Medulla oblongata (tissue), 1 donor: ENCODE data around the gene DUOXA2.
"Not testable (repeated sequence)": the region's sequence is repeated elsewhere in the genome, so short reads cannot be mapped to it uniquely, and the experiment has no call there.

Experiments used
- DNase-seq: peaks from one replicate; pipeline ENCODE4 v3.0.0-alpha.2; 2015; ENCODE audit errors: extremely low spot score

The DUOXA2 gene

GRCh38 chr15:45114076-45114750, at the start of gene DUOXA2, which contains the start of gene DUOX2:
Gene DUOXA2, plus strand, starts transcription at chr15:45114326. Its CDS starts 280 bp downstream, at chr15:45114606.
Gene DUOX2, minus strand, starts transcription at chr15:45114172. Its CDS starts 761 bp downstream, at chr15:45113411.
- no peak for DNase-seq

- no peak for DNase-seq
These were observed 49.7 kb upstream of the DUOXA2 start for GRCh38 chr15:45064386-45064785.

DNA sequence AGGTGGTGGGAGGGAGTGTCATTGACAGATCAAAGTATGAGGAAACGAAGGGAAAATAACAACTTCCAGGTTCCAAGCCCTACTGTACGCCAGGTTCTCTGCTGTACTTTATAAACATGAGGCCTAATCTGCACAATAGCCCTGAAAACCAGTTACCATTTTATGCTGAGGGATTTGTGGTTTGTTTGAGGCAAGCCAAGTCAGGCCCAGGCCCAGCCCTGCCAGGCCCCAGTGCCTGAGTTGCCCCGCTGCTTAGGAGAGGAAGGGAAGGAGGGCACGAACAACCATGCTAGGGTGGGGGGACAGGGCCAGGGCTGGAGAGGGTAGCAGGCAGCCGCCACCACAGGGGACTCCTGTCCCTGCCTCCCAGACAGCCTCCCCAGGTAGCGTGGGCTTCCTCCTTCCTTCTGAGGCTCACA, 44.2 kb upstream of the DUOXA2 start:
- DNase-seq: not testable (repeated sequence)

GRCh38 chr15:45073602-45074001, 40.5 kb upstream of the DUOXA2 start:
- not testable (repeated sequence) for DNase-seq

- not testable (repeated sequence) for DNase-seq
These were observed 38.4 kb upstream of the DUOXA2 start for GRCh38 chr15:45075440-45076320.

GRCh38 chr15:45077391-45077790, 36.7 kb upstream of the DUOXA2 start:
- DNase-seq: not testable (repeated sequence)

- not testable (repeated sequence) for DNase-seq
These were observed 34.9 kb upstream of the DUOXA2 start for GRCh38 chr15:45079201-45079600.

GRCh38 chr15:45079628-45080246, 34.4 kb upstream of the DUOXA2 start:
- not testable (repeated sequence) for DNase-seq

GRCh38 chr15:45080593-45080992, 33.5 kb upstream of the DUOXA2 start:
- not testable (repeated sequence) for DNase-seq

DNA sequence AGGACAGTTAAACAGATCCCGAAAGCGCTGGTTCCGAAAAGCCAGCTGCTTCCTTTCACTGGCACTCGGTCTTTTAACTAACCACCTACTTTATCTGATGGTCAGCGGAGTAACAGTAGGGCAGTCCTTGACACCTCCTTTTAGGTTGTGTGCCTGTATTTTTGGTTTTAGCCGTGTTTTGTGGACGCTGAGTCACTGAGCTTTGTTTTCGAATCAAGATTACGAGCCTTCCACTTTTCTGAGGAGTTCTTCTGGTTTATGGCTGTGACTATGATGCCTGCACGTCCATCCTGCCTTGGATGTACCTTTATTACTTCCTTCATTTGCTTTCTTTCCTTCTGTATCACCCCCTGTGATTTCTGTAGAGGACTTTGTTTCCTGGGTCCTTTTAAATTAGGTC, 31.7 kb upstream of the DUOXA2 start:
- not testable (repeated sequence) for DNase-seq

DNA sequence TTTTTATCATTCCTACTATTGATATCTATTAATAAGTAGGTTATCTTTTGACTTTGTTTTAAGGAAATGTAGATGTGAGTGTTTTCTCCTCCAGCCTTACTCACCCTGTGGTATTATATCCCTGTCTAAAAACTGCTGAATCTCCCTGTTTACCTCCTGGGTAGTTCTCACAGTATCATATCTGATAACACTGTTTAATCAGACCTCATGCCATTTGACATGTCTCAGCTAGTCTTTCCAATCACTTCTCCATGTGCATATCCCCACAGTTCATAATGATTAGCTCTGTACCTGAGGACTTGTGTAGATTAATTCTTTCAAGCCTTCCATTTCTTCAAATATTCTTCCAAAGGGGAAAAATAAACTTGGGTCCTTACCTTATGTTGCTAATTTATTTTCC, 30.9 kb upstream of the DUOXA2 start:
- no peak for DNase-seq

DNA sequence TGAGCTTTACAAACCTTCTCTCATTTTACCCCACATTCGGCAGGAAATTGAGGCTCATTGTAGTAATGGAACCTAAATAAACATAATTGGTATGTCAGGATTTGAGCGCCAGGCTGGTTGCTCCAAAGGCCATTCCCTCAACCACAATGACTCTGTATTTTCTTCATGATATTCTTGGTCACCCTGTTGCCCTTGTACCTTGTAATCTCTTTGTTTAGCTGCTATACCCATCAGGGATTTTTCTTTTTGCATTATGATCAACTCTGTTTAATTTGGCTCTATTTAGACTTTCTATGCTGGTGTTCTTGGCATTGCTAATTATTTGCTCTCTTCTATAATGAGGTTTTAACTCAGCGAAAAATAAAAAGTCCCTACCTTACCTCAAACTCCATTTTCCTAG, 30.0 kb upstream of the DUOXA2 start:
- no peak for DNase-seq

GRCh38 chr15:45087513-45087912, 26.6 kb upstream of the DUOXA2 start:
- no peak for DNase-seq

- DNase-seq: no peak
These were observed 25.1 kb upstream of the DUOXA2 start for GRCh38 chr15:45088801-45089711.

DNA sequence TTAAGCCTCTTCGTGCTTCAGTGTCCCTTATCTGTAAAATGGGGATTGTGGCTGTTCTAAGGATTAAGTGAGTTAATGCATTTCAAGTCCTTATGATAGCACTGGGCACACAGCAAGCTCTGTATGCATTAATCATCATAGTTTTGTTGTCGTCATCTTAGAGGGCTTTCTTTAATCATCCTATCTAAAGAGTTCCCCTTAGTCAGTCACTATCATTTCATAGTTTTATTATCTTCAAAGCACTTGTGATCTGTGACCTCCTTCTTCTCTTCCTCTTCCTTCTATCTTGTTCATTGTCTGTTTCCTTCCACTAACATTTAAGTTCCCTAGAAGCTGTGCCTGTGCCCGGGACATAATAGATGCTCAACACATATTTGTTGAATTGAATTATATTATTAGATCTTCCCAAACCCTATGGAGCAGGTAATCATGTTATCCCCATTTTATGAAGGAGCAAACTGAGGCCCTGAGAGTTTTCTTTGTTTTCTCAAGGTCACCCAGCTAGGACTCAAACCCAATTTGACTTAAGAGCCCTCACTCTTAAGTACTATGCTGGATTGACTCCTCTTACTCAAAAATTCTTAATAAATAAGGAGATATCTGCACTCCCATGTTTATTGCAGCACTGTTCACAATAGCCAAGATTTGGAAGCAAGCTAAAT, 24.3 kb upstream of the DUOXA2 start:
- DNase-seq: no peak

- DNase-seq: no peak
These were observed 23.0 kb upstream of the DUOXA2 start for GRCh38 chr15:45091161-45091560.

- no peak for DNase-seq
These were observed 22.6 kb upstream of the DUOXA2 start for GRCh38 chr15:45091576-45091975.

DNA sequence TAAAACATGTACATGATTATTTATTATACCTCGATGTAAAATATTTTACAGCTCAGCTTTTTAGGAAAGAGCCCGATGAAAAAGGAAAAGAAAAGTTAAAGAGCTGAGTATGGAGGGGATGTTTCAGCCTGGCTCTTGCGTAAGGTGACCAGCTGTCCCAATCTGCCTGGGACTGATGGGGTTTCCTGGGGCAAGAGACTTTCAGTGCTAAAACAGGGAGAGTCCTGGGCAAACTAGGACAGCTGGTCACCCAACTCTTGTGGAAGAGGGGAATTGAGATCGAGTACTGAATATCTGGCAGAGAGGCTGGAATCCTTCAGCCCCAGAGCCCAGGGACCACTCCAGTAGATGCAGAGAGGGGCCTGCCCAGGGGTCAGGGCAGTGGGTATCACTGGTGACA, 21.1 kb upstream of the DUOXA2 start:
- no peak for DNase-seq

DNA sequence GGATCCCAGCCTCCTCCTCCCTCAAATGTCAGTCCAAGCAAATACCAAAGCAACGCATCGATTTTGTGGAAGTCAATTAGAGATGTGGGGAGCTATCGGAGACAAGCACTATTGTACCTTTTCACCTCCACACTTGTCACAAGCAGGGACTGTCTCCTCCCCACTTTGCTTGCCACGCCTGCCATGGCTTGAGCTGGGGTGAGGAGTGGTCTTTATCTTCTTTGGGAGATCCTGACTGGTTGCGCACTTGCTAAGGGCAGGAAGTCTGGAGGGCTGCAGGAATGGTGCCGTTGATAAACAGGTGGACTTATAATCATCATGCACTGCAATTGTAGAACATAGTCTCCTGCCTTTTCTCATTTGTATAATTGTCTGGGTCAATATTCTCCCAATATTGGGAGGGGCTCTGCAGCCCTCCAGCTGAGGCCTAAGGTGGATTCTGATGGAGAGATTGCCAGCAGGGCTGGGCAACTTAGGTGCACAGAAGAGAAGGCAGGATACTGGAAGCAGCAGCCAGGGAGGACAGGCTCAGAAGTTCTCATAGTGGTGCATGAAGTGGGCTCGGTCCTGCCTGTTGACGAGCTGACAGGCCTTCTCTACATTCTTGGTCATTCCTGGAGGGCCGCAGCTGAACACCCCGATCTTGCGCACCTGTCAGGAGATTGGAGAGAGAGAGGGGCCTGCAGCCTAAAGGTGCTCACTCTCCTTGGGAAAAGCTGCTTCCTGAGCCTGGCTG, 20.3 kb upstream of the DUOXA2 start:
- no peak for DNase-seq

- DNase-seq: no peak
These were observed 19.8 kb upstream of the DUOXA2 start for GRCh38 chr15:45094358-45094730.
